KBM-7 (cell line): ENCODE results near the gene ZNF493.

Experiments used
- DNase-seq: peaks from one replicate; pipeline ENCODE4 v3.0.0-alpha.2; 2015
- in situ Hi-C: fragments of 300-500 bp; cut with MboI; formaldehyde crosslinking; loops from 2 replicates; pipeline ENCODE4 v1.14.3; 2020; ENCODE audit warnings: low sequenced_read_pairs, low pct_unique_long_range_greater_than_20kb, mixed read lengths

Gene ZNF493

GRCh38 chr19:21396893-21397572 lies at the start of gene ZNF493:
Gene ZNF493, plus strand, starts transcription at chr19:21397133. Its CDS starts 105 bp downstream, at chr19:21397238.
- peak; percentile 97 for DNase-seq
- in situ Hi-C loops: no loop called here

- DNase-seq: peak; percentile 48
Measured at GRCh38 chr19:21352830-21353229, 44.1 kb upstream of the ZNF493 start.

GRCh38 chr19:21358768-21359451 lies 38.0 kb upstream of the ZNF493 start, which contains the start of gene ZNF738:
Gene ZNF738, plus strand, starts transcription at chr19:21359000. Its CDS starts 141 bp downstream, at chr19:21359141.
- in situ Hi-C loops: no loop called here
- DNase-seq: peak; percentile 98

More at GRCh38 chr19:21352830-21353229, 44.1 kb upstream of the ZNF493 start:
- in situ Hi-C loops: no loop called here

- DNase-seq: no peak
- in situ Hi-C loops: no loop called here
Measured at GRCh38 chr19:21362291-21362690, 34.6 kb upstream of the ZNF493 start.

- in situ Hi-C loops: no loop called here
- DNase-seq: no peak
Measured at GRCh38 chr19:21383980-21384582, 12.9 kb upstream of the ZNF493 start.

GRCh38 chr19:21396121-21396520 lies 812 bp upstream of the ZNF493 start:
- no peak for DNase-seq
- in situ Hi-C loops: no loop called here

GRCh38 chr19:21398851-21399250 lies 1.9 kb downstream of the ZNF493 start:
- in situ Hi-C loops: no loop called here
- no peak for DNase-seq

- in situ Hi-C loops: no loop called here
- no peak for DNase-seq
Measured at GRCh38 chr19:21402303-21402985, 5.5 kb downstream of the ZNF493 start.

- in situ Hi-C loops: no loop called here
- DNase-seq: no peak
Measured at GRCh38 chr19:21410166-21410565, 13.2 kb downstream of the ZNF493 start.

- in situ Hi-C loops: no loop called here
- DNase-seq: no peak
Measured at GRCh38 chr19:21422244-21422643, 25.3 kb downstream of the ZNF493 start.

GRCh38 chr19:21423057-21424041 lies 26.4 kb downstream of the ZNF493 start:
- in situ Hi-C loops: no loop called here
- no peak for DNase-seq

- DNase-seq: no peak
- in situ Hi-C loops: no loop called here
Measured at GRCh38 chr19:21430675-21431074, 33.7 kb downstream of the ZNF493 start.

- no peak for DNase-seq
- in situ Hi-C loops: no loop called here
Measured at GRCh38 chr19:21432590-21432989, 35.7 kb downstream of the ZNF493 start.

GRCh38 chr19:21434516-21434915 lies 37.6 kb downstream of the ZNF493 start:
- no peak for DNase-seq
- in situ Hi-C loops: no loop called here

GRCh38 chr19:21434967-21435544 lies 38.1 kb downstream of the ZNF493 start:
- DNase-seq: no peak
- in situ Hi-C loops: no loop called here

- in situ Hi-C loops: no loop called here
- DNase-seq: no peak
Measured at GRCh38 chr19:21439201-21439751, 42.3 kb downstream of the ZNF493 start.

GRCh38 chr19:21440321-21440720 lies 43.4 kb downstream of the ZNF493 start:
- in situ Hi-C loops: no loop called here

GRCh38 chr19:21451187-21451586 lies 54.3 kb downstream of the ZNF493 start:
- no peak for DNase-seq
- in situ Hi-C loops: no loop called here

More at GRCh38 chr19:21440321-21440720, 43.4 kb downstream of the ZNF493 start:
- DNase-seq: no peak
